Measurements from ENCODE around the gene ACAD9.
A peak's percentile ranks its signal among the peaks of the same experiment; 100 is the strongest.
"Not testable (repeated sequence)": the region's sequence is repeated elsewhere in the genome, so short reads cannot be mapped to it uniquely, and the experiment has no call there.

Gene ACAD9

GRCh38 chr3:128861491-128861890, 17.9 kb upstream of the ACAD9 start:
- no peak for DNase-seq (ENCODE audit: low spot score)

GRCh38 chr3:128863560-128863959, 15.9 kb upstream of the ACAD9 start:
- no peak for DNase-seq (ENCODE audit: low spot score)

- peak; percentile 76 for DNase-seq (ENCODE audit: low spot score)
Measured at GRCh38 chr3:128864351-128864811, 15.0 kb upstream of the ACAD9 start.

- DNase-seq (ENCODE audit: low spot score) = peak; percentile 39
Measured at GRCh38 chr3:128864849-128865804, 14.3 kb upstream of the ACAD9 start.

- DNase-seq (ENCODE audit: low spot score) = no peak
Measured at GRCh38 chr3:128867200-128868125, 12.0 kb upstream of the ACAD9 start.

- no peak for DNase-seq (ENCODE audit: low spot score)
Measured at GRCh38 chr3:128870347-128870746, 9.1 kb upstream of the ACAD9 start.

GRCh38 chr3:128872282-128872681, 7.1 kb upstream of the ACAD9 start:
- no peak for DNase-seq (ENCODE audit: low spot score)

- DNase-seq (ENCODE audit: low spot score) = no peak
Measured at GRCh38 chr3:128872744-128873143, 6.7 kb upstream of the ACAD9 start.

- DNase-seq (ENCODE audit: low spot score) = no peak
Measured at GRCh38 chr3:128873244-128874022, 6.0 kb upstream of the ACAD9 start.

GRCh38 chr3:128874481-128875180, 4.8 kb upstream of the ACAD9 start:
- DNase-seq (ENCODE audit: low spot score) = no peak

- DNase-seq (ENCODE audit: low spot score) = peak; percentile 51
Measured at GRCh38 chr3:128875556-128876120, 3.8 kb upstream of the ACAD9 start.

- no peak for DNase-seq (ENCODE audit: low spot score)
Measured at GRCh38 chr3:128878011-128878457, 1.4 kb upstream of the ACAD9 start.

- peak; percentile 19 for DNase-seq (ENCODE audit: low spot score)
Measured at GRCh38 chr3:128878556-128879124, 780 bp upstream of the ACAD9 start.

- DNase-seq (ENCODE audit: low spot score) = no peak
Measured at GRCh38 chr3:128879991-128880390, 571 bp downstream of the ACAD9 start.

- DNase-seq (ENCODE audit: low spot score) = not testable (repeated sequence)
Measured at GRCh38 chr3:128880455-128880854, 1.0 kb downstream of the ACAD9 start.

GRCh38 chr3:128881576-128881975, 2.2 kb downstream of the ACAD9 start:
- DNase-seq (ENCODE audit: low spot score) = no peak

- DNase-seq (ENCODE audit: low spot score) = no peak
Measured at GRCh38 chr3:128882719-128883118, 3.3 kb downstream of the ACAD9 start.

GRCh38 chr3:128884992-128885391, 5.6 kb downstream of the ACAD9 start:
- no peak for DNase-seq (ENCODE audit: low spot score)

GRCh38 chr3:128889139-128889894, 9.9 kb downstream of the ACAD9 start:
- no peak for DNase-seq (ENCODE audit: low spot score)
